Thyroid gland (tissue), 4 donors: ENCODE results near the gene PTPN21. TPM values are rescaled to one million over a fixed set of nuclear protein-coding genes. Genes with fewer than 3 reads are reported as not detected.
"Not testable (repeated sequence)": the region's sequence is repeated elsewhere in the genome, so short reads cannot be mapped to it uniquely, and the experiment has no call there.

Source experiments
- DNase-seq, 2 donors: peaks; one replicate each; pipeline ENCODE4 v3.0.0-alpha.2; 2019
- H3K27ac ChIP-seq, 3 donors: fragments of 200-600 bp; sonication (generic); 1 replicate in 2 of 3; 2 replicates in 1 of 3; pipeline ENCODE4 v1.5.1; 2016 to 2019; ENCODE audit warnings: mild to moderate bottlenecking in 1 of 3, moderate library complexity in 1 of 3
- H3K27me3 ChIP-seq: fragments of 200-600 bp; sonication (generic); one replicate; pipeline ENCODE4 v1.5.1; 2019
- H3K36me3 ChIP-seq, 2 donors: fragments of 200-600 bp; sonication (generic); one replicate each; pipeline ENCODE4 v1.5.1; 2016 to 2019
- H3K4me1 ChIP-seq, 2 donors: fragments of 200-600 bp; sonication (generic); one replicate each; pipeline ENCODE4 v1.5.1; 2017 to 2019
- H3K4me3 ChIP-seq, 3 donors: fragments of 200-600 bp; sonication (generic); replicated peaks in 1 of 3; 1 replicate in 2 of 3; 2 replicates in 1 of 3; pipeline ENCODE4 v1.5.1; 2016; ENCODE audit warnings: mild to moderate bottlenecking in 1 of 3
- H3K9me3 ChIP-seq: fragments of 200-600 bp; sonication (generic); one replicate; pipeline ENCODE4 v1.5.1; 2017
- POLR2A ChIP-seq, 2 donors: fragments of 450-650 bp; IDR thresholded peaks; one replicate each; pipeline ENCODE4 v1.6.1; 2017; ENCODE audit warnings: antibody characterized with exemption in 2 of 2, mild to moderate bottlenecking in 2 of 2, moderate library complexity in 1 of 2
- WGBS, 2 donors: methylation state at CpG; one replicate each; pipeline ENCODE4 v1.1.5; 2017; 5-methylcytosine and 5-hydroxymethylcytosine counted together
- intact Hi-C: fragments of 100-400 bp; cut with DNase I; formaldehyde crosslinking; loops from one replicate; pipeline ENCODE4 v1.15.1; 2023
- total RNA-seq, 4 donors: library from RNA; depleted of rRNA; stranded (reverse); fragments of >200 nt; gene quantifications; one replicate each; pipeline ENCODE4 v1.2.3, GENCODE V29; 2016
- TF ChIP-seq, protein P1 (sequence below), 6 experiments: fragments of 200-600 bp in 3 of 6; fragments of 450-650 bp in 3 of 6; sonication (generic) in 3 of 6; IDR thresholded peaks; one replicate each; pipeline ENCODE4 v1.5.1; 2016 to 2019; ENCODE audit warnings: antibody characterized with exemption in 6 of 6, mild to moderate bottlenecking in 2 of 6, inconsistent platforms in 1 of 6, moderate library complexity in 1 of 6

Gene PTPN21
- total RNA-seq, 4 donors from 2014 or later = 32.2 to 40.0 (median 36.1) TPM

DNA sequence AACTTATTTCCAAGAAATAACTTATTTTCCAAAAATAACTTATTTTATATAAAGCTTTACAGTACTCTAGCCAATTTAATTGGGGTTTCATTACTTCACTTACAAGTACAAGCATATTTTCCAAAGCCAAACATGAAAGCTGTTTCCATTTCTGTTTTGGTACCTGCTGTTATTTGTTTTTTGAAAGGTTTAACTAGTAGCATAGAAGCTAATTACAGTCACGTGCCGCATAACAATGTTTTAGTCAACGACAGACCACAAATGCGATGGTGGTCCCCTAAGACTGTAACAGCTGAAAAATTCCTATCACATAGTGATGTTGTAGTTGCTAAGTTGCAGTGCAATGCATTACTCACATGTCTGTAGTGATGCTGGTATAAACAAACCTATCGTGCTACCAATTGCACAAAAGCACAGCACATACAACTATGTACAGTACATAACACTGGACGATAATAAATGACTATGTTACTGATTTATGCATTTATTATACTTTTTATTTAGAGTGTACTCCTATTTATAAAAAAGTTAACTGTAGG, 21.7 kb downstream of the PTPN21 start:
- DNase-seq = no peak
- Histone ChIP-seq H3K4me1 (peaks cover 3 to 10% of the 10 kb centered on the region in 2 donors), H3K9me3 (no peaks in the 10 kb centered on the region), H3K4me3 (no peak overlapping the region), H3K36me3 (peaks cover 2 to 7% of the 10 kb centered on the region in 2 donors), H3K27me3 (no peaks in the 10 kb centered on the region), H3K27ac (no peak overlapping the region)
- 94 to 95% methylated on average over 6 of the region's 6 CpGs for WGBS, 2 donors
- no peak for TF ChIP-seq POLR2A (IDR thresholded peaks at IDR 0.05)
- TF ChIP-seq, protein P1, sequence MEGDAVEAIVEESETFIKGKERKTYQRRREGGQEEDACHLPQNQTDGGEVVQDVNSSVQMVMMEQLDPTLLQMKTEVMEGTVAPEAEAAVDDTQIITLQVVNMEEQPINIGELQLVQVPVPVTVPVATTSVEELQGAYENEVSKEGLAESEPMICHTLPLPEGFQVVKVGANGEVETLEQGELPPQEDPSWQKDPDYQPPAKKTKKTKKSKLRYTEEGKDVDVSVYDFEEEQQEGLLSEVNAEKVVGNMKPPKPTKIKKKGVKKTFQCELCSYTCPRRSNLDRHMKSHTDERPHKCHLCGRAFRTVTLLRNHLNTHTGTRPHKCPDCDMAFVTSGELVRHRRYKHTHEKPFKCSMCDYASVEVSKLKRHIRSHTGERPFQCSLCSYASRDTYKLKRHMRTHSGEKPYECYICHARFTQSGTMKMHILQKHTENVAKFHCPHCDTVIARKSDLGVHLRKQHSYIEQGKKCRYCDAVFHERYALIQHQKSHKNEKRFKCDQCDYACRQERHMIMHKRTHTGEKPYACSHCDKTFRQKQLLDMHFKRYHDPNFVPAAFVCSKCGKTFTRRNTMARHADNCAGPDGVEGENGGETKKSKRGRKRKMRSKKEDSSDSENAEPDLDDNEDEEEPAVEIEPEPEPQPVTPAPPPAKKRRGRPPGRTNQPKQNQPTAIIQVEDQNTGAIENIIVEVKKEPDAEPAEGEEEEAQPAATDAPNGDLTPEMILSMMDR (IDR thresholded peaks at IDR 0.05) = no peak
- intact Hi-C loops = no loop called here

DNA sequence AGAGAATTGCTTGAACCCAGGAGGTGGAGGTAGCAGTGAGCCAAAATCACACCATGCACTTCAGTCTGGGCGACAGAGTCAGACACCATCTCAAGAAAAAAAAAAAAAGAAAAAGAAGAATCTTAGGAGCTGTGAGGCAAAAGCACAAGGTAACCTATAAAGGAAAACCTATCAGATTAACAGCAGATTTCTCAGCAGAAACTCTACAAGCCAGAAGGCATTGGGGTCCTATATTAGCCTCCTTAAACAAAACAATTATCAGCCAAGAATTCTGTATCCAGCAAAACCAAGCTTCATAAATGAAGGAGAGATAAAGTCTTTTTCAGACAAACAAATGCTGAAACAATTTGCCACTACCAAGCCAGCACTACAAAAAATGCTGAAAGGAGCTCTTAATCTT, 24.9 kb downstream of the PTPN21 start:
- intact Hi-C loops = not testable (repeated sequence)

DNA sequence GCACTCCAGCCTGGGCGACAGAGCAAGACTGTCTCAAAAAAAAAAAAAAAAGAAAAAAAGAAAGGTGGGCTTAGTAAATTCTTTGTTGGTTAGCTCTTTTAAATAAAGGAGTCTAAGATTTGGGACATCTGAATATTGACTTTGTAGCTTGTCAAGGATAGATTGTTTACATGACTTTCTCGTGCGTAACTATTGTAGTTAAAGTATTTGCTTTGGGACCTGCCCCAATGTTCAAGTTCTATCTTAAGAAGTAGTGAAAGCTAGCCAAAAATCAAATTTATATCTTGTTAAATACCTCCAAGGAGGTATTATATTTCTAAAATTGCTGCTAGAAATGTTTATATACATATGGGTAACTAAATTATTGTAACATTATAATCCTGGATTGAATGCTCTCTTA, 32.4 kb downstream of the PTPN21 start:
- no peaks in the 10 kb centered on the region for H3K27me3 ChIP-seq
- no peak overlapping the region for H3K4me3 ChIP-seq
- TF ChIP-seq POLR2A (IDR thresholded peaks at IDR 0.05) = no peak
- TF ChIP-seq, protein P1 (IDR thresholded peaks at IDR 0.05) = no peak
- DNase-seq = no peak
- peak overlapping the region in 2 of 3 donors; percentile 50 to 56 for H3K27ac ChIP-seq
- peaks cover 0 to 9% of the 10 kb centered on the region in 2 donors for H3K4me1 ChIP-seq
- no peaks in the 10 kb centered on the region for H3K9me3 ChIP-seq
- no peaks in the 10 kb centered on the region for H3K36me3 ChIP-seq
- WGBS, 2 donors = 69 to 71% methylated on average over 3 of the region's 3 CpGs
- intact Hi-C loops = no loop called here

More for the DNA sequence above, 24.9 kb downstream of the PTPN21 start:
- not testable (repeated sequence) for H3K36me3 ChIP-seq, H3K27me3 ChIP-seq, H3K4me3 ChIP-seq, H3K4me1 ChIP-seq, DNase-seq, H3K9me3 ChIP-seq, H3K27ac ChIP-seq
- WGBS, 2 donors = 90 to 93% methylated on average over 1 of the region's 1 CpG

DNA sequence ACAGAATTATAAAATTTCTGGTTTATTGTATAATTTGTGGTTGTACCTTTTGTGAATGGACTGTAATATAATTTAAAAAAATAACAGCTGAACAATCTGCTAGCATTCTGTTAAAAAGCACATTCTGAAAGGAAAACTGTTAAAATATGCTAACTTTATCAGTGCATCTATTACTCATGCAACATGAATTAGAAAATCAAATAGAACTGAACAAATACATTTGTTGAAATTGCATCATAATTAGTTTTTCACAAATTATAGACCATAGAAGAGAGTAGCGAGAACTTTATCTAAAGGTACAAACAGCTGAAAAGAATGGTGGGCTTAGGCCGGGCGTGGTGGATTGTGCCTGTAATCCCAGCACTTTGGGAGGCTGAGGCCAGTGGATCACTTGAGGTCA, 33.0 kb downstream of the PTPN21 start:
- intact Hi-C loops = no loop called here
- 61 to 97% methylated on average over 3 of the region's 3 CpGs for WGBS, 2 donors
- TF ChIP-seq, protein P1 (IDR thresholded peaks at IDR 0.05) = no peak
- TF ChIP-seq POLR2A (IDR thresholded peaks at IDR 0.05) = no peak
- Histone ChIP-seq H3K4me3 (no peak overlapping the region), H3K36me3 (no peaks in the 10 kb centered on the region), H3K4me1 (peaks cover under 1 to 10% of the 10 kb centered on the region in 2 donors), H3K9me3 (no peaks in the 10 kb centered on the region), H3K27ac (peak overlapping the region in 2 of 3 donors; percentile 50 to 56), H3K27me3 (no peaks in the 10 kb centered on the region)
- no peak for DNase-seq

DNA sequence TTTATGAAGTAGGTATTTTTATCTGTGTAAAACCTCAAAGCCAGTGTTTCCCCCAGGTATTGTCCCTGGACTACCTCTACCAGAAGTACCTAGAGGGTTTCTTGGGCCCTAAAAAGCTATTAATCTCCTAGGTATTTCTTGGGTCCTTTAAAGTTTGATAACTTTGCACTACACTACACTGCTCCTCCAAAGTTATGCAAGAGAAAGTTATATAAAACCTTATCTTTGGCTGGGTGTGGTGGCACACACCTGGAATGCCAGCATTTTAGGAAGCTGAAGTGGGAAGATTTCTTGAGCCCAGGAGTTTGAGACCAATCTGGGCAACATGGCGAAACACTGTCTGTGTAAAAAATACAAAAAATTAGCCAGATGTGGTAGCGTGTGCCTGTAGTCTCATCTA, 34.9 kb downstream of the PTPN21 start:
- Histone ChIP-seq H3K9me3 (no peaks in the 10 kb centered on the region), H3K27ac (no peak overlapping the region), H3K4me1 (peaks cover 10 to 25% of the 10 kb centered on the region in 2 donors), H3K27me3 (no peaks in the 10 kb centered on the region), H3K4me3 (no peak overlapping the region), H3K36me3 (no peaks in the 10 kb centered on the region)
- intact Hi-C loops = no loop called here
- TF ChIP-seq, protein P1 (IDR thresholded peaks at IDR 0.05) = no peak
- TF ChIP-seq POLR2A (IDR thresholded peaks at IDR 0.05) = no peak
- no peak for DNase-seq
- 88 to 98% methylated on average over 2 of the region's 2 CpGs for WGBS, 2 donors
